ENCODE results near the gene JAGN1. TPM values are rescaled to one million over a fixed set of nuclear protein-coding genes. Genes with fewer than 3 reads are reported as not detected.
"Not testable (repeated sequence)": the region's sequence is repeated elsewhere in the genome, so short reads cannot be mapped to it uniquely, and the experiment has no call there.

Gene JAGN1
- polyA plus RNA-seq, 6 donors from 2014 or later, result 53.2 to 70.4 (median 59.7) TPM

GRCh38 chr3:9928158-9928557 lies 37.7 kb downstream of the JAGN1 start:
- Mint-ChIP-seq H3K27ac (no peak overlapping the region), H3K4me3 (no peak overlapping the region), H3K9me3 (no peaks in the 10 kb centered on the region), H3K36me3 (no peaks in the 10 kb centered on the region), H3K4me1 (peaks cover 11 to 31% (median 19%) of the 10 kb centered on the region in 3 donors), H3K27me3 (peaks cover 0 to 6% (median 5%) of the 10 kb centered on the region in 3 donors)
- DNase-seq (no peak), ATAC-seq (ENCODE audit: low read depth in 2 of 2) (no peak)

- peak overlapping the region in 3 of 8 donors; percentile 40 to 82 (median 57) for H3K4me3 Mint-ChIP-seq
- H3K9me3 Mint-ChIP-seq, result no peaks in the 10 kb centered on the region
- no peaks in the 10 kb centered on the region for H3K27me3 Mint-ChIP-seq
- peak overlapping the region in 2 of 6 donors; percentile 78 to 83 for H3K27ac Mint-ChIP-seq
- DNase-seq (no peak), ATAC-seq (ENCODE audit: low read depth in 2 of 2) (no peak)
- peaks cover 0 to 9% of the 10 kb centered on the region in 2 donors for H3K36me3 Mint-ChIP-seq
- H3K4me1 Mint-ChIP-seq, result peaks cover 30 to 47% (median 38%) of the 10 kb centered on the region in 3 donors
Observed at GRCh38 chr3:9930804-9931418, 40.5 kb downstream of the JAGN1 start.

GRCh38 chr3:9932535-9932842 lies 42.1 kb downstream of the JAGN1 start:
- Mint-ChIP-seq H3K4me1 (peaks cover 30 to 57% (median 41%) of the 10 kb centered on the region in 3 donors), H3K27me3 (no peaks in the 10 kb centered on the region), H3K36me3 (peaks cover 4 to 9% of the 10 kb centered on the region in 2 donors), H3K27ac (peak overlapping the region; percentile 86 to 99 (median 99)), H3K4me3 (peak overlapping the region; percentile 94 to 100 (median 99)), H3K9me3 (no peaks in the 10 kb centered on the region)
- DNase-seq, result no peak
- no peak for ATAC-seq (ENCODE audit: low read depth in 2 of 2)

- Mint-ChIP-seq H3K4me3 (peak overlapping the region; percentile 94 to 100 (median 99)), H3K9me3 (no peaks in the 10 kb centered on the region), H3K27ac (peak overlapping the region; percentile 99 to 100 (median 99)), H3K4me1 (peaks cover 30 to 57% (median 41%) of the 10 kb centered on the region in 3 donors), H3K36me3 (peaks cover 4 to 9% of the 10 kb centered on the region in 2 donors), H3K27me3 (no peaks in the 10 kb centered on the region)
- DNase-seq, result peak; percentile 86
- peak; percentile 69 to 70 for ATAC-seq (ENCODE audit: low read depth in 2 of 2)
Observed at GRCh38 chr3:9932843-9933560, 42.6 kb downstream of the JAGN1 start.

GRCh38 chr3:9933561-9934234 lies 43.3 kb downstream of the JAGN1 start, which contains the start of gene CRELD1:
Gene CRELD1, plus strand, starts transcription at chr3:9933834. Its CDS starts 605 bp downstream, at chr3:9934439.
- Mint-ChIP-seq H3K27me3 (no peaks in the 10 kb centered on the region), H3K36me3 (peaks cover 4 to 9% of the 10 kb centered on the region in 2 donors), H3K27ac (peak within 1 kb of the TSS; percentile 99 to 100 (median 99)), H3K9me3 (no peaks in the 10 kb centered on the region), H3K4me1 (peaks cover 30 to 57% (median 41%) of the 10 kb centered on the region in 3 donors), H3K4me3 (peak within 1 kb of the TSS; percentile 94 to 100 (median 99))
- peak; percentile 80 for ATAC-seq (ENCODE audit: low read depth in 2 of 2)
- peak; percentile 98 for DNase-seq

- Mint-ChIP-seq H3K9me3 (no peaks in the 10 kb centered on the region), H3K4me3 (peak overlapping the region; percentile 94 to 100 (median 99)), H3K27me3 (no peaks in the 10 kb centered on the region), H3K4me1 (peaks cover 30 to 57% (median 41%) of the 10 kb centered on the region in 3 donors), H3K36me3 (peaks cover 4 to 9% of the 10 kb centered on the region in 2 donors), H3K27ac (peak overlapping the region; percentile 99 to 100 (median 99))
- ATAC-seq (ENCODE audit: low read depth in 2 of 2), result peak; percentile 5 to 7
- DNase-seq, result no peak
Observed at GRCh38 chr3:9934235-9934621, 43.8 kb downstream of the JAGN1 start.

GRCh38 chr3:9934993-9935392 lies 44.6 kb downstream of the JAGN1 start:
- H3K4me3 Mint-ChIP-seq, result peak overlapping the region; percentile 94 to 100 (median 99)
- peaks cover 30 to 57% (median 41%) of the 10 kb centered on the region in 3 donors for H3K4me1 Mint-ChIP-seq
- H3K27ac Mint-ChIP-seq, result peak overlapping the region in 5 of 6 donors; percentile 62 to 100 (median 67)
- peaks cover 4 to 9% of the 10 kb centered on the region in 2 donors for H3K36me3 Mint-ChIP-seq
- DNase-seq (no peak), ATAC-seq (ENCODE audit: low read depth in 2 of 2) (no peak)
- no peaks in the 10 kb centered on the region for H3K9me3 Mint-ChIP-seq
- H3K27me3 Mint-ChIP-seq, result no peaks in the 10 kb centered on the region

GRCh38 chr3:9935966-9936510 lies 45.6 kb downstream of the JAGN1 start:
- Mint-ChIP-seq H3K27ac (no peak overlapping the region), H3K4me1 (peaks cover 30 to 50% (median 37%) of the 10 kb centered on the region in 3 donors), H3K36me3 (peaks cover 4 to 9% of the 10 kb centered on the region in 2 donors), H3K4me3 (peak overlapping the region in 1 of 8 donors; percentile 96), H3K27me3 (no peaks in the 10 kb centered on the region), H3K9me3 (no peaks in the 10 kb centered on the region)
- DNase-seq, result no peak
- no peak for ATAC-seq (ENCODE audit: low read depth in 2 of 2)

- Mint-ChIP-seq H3K27ac (peak overlapping the region in 1 of 6 donors; percentile 28), H3K4me3 (no peak overlapping the region), H3K36me3 (peaks cover 4 to 9% of the 10 kb centered on the region in 2 donors), H3K4me1 (peaks cover 25 to 40% (median 27%) of the 10 kb centered on the region in 3 donors), H3K9me3 (no peaks in the 10 kb centered on the region), H3K27me3 (no peaks in the 10 kb centered on the region)
- DNase-seq, result no peak
- no peak for ATAC-seq (ENCODE audit: low read depth in 2 of 2)
Observed at GRCh38 chr3:9937486-9938238, 47.3 kb downstream of the JAGN1 start.

- no peak overlapping the region for H3K4me3 Mint-ChIP-seq
- no peaks in the 10 kb centered on the region for H3K9me3 Mint-ChIP-seq
- H3K27me3 Mint-ChIP-seq, result no peaks in the 10 kb centered on the region
- DNase-seq (no peak), ATAC-seq (ENCODE audit: low read depth in 2 of 2) (no peak)
- H3K4me1 Mint-ChIP-seq, result peaks cover 18 to 30% (median 22%) of the 10 kb centered on the region in 3 donors
- no peak overlapping the region for H3K27ac Mint-ChIP-seq
- peaks cover 4 to 9% of the 10 kb centered on the region in 2 donors for H3K36me3 Mint-ChIP-seq
Observed at GRCh38 chr3:9938966-9939365, 48.6 kb downstream of the JAGN1 start.

- not testable (repeated sequence) for H3K4me3 Mint-ChIP-seq; ATAC-seq (ENCODE audit: low read depth in 2 of 2); DNase-seq; H3K27ac Mint-ChIP-seq; H3K27me3 Mint-ChIP-seq; H3K36me3 Mint-ChIP-seq; H3K9me3 Mint-ChIP-seq
- peaks cover 10 to 20% (median 12%) of the 10 kb centered on the region in 3 donors for H3K4me1 Mint-ChIP-seq
Observed at GRCh38 chr3:9939906-9940305, 49.5 kb downstream of the JAGN1 start.

GRCh38 chr3:9940746-9941145 lies 50.3 kb downstream of the JAGN1 start:
- no peaks in the 10 kb centered on the region for H3K9me3 Mint-ChIP-seq
- ATAC-seq (ENCODE audit: low read depth in 2 of 2), result no peak
- H3K4me3 Mint-ChIP-seq, result no peak overlapping the region
- H3K36me3 Mint-ChIP-seq, result peaks cover 0 to 4% of the 10 kb centered on the region in 2 donors
- H3K4me1 Mint-ChIP-seq, result peaks cover 1 to 12% (median 8%) of the 10 kb centered on the region in 3 donors
- H3K27me3 Mint-ChIP-seq, result no peaks in the 10 kb centered on the region
- no peak for DNase-seq
- peak overlapping the region in 1 of 6 donors; percentile 65 for H3K27ac Mint-ChIP-seq
